Hematopoietic multipotent progenitor cell treated with erythropoietin and hydrocortisone succinate and interleukin-3 and kit ligand, for 6 days (in vitro differentiated cells): ENCODE data around the gene NKX2-3.

Source experiments
- DNase-seq: peaks from one replicate; pipeline ENCODE4 v3.0.0-alpha.2; 2015

The NKX2-3 gene

GRCh38 chr10:99583687-99584086 is 50.9 kb downstream of the NKX2-3 start:
- no peak for DNase-seq
